Stimulated activated CD4-positive, alpha-beta T cell treated with anti-CD3 and anti-CD28 coated beads, Interleukin-4, amount 100 ng/mL, for 4 hours (primary cell): ENCODE data around the gene AHCTF1.

ENCODE experiments used
- DNase-seq, 2 experiments: peaks; one replicate each; pipeline ENCODE4 v3.0.0-alpha.2; 2020

AHCTF1 gene

DNA sequence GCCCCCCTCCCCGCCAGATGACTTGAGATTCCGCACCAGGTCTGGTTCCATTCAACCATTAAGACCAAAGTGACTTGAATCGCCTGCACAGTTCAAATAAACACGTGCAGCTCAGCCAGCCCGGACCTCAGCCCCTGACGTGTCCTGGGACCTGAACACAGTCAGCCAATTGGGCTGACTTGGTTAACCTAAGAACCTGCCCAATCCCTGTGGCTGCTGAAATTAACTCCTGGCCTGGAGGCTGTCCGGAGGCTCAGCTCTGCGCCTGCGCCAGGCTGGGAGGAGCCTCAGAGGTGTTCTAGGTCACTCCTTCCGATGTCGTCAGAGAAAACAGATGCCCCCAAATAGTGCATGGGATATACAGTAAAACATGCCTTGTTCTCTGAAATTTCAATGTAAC is 134.2 kb downstream of the AHCTF1 start:
- DNase-seq, result no peak

- no peak for DNase-seq
Observed at GRCh38 chr1:246797157-246797556, 134.6 kb downstream of the AHCTF1 start.

DNA sequence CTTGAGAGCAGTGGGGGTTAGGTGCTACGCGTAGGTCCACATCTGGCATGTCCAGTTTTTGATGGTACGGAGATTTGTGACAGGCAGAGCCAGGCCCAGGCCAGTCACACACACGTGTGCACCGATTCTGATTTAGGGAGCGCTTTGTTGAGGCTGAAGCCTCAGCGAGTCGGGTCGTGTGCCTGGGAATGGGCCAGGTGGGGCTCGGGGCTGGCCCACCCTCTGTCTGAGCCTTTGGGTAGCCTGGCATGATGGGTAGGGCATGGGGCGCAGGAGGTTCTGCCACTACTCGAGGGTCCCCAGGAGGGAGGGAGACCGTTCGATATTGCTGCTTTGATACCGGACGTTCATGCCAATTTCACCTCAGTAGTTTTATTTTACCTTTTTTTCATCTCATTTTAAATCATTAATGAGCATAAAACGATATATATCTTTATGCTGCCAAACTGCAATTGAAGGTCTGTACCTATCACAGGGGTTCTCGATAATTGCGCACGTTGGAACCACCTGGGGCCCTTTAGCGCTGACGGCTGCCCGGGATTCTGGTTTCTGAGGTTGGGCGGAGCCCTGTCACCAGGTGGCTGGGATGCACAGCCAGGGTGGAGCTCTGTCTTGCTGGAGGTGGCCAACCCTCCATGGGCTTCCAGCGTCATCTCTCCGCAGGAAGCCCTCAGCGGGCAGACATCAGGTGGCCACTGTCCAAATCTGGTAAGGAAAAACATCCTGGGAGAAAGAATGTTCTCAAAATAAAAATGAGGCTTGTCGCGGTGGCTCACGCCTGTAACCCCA is 135.6 kb downstream of the AHCTF1 start:
- no peak for DNase-seq

DNA sequence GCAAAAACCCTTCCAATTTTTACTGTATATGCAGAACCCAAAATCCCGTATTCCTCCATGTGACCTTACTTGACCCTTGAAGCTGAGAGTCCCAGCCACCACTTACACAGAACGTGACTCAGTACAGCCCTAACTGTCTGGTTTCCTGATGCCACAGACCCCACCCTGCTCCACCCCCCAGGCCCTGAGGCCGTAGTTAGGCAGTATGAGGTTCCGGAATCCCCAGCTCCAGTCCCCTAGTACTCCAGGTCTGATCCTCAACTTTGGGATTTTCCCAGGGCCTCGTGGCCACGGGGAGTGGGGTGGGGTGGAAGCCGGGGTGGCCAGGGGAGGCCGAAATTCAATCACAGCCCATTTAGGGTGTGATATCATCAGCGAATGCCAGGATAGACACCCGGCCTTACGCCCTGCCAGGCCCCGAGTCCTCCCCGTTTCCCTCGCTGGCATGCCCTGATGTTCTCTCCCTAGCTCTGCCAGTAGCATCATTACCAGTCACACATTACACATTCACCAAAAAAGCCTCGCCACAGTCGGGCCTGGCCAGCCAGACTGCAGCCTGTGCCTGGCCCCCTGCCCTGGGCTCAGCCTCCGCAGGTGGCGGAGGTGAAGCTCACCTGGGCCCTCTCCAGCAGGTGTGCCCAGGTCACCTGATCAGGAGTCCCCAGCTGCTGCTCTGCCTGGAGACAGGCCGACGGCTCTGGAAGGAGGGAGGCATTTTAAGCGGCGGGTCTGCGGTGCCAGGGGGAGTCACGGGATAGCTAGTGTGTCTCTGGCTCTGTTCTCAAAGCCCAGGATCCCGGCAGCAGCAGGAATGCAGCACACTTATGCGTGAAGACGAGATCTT is 136.7 kb downstream of the AHCTF1 start:
- no peak for DNase-seq

GRCh38 chr1:246794048-246794827 is 137.5 kb downstream of the AHCTF1 start:
- no peak for DNase-seq

GRCh38 chr1:246793356-246793896 is 138.3 kb downstream of the AHCTF1 start:
- DNase-seq, result no peak

DNA sequence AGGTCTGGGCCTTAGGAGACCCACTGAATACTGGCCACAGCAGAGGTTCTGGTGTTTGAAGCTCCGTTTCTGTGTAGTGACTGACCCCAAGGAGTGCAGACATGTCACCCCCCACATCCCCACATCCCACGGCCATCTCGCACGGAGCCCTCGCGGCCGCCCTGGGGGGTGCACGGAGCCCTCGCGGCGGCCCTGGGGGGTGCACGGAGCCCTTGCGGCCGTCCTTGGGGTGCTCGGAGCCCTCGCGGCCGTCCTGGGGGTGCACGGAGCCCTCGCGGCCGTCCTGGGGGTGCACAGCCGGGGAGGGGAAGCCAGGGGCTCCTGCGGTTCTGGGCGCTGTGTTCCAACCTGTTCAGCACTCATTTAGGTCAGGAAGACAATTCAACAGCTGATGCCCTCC is 139.1 kb downstream of the AHCTF1 start:
- DNase-seq, result no peak

GRCh38 chr1:246791303-246791918 is 140.3 kb downstream of the AHCTF1 start:
- no peak for DNase-seq

GRCh38 chr1:246790833-246791232 is 140.9 kb downstream of the AHCTF1 start:
- no peak for DNase-seq

DNA sequence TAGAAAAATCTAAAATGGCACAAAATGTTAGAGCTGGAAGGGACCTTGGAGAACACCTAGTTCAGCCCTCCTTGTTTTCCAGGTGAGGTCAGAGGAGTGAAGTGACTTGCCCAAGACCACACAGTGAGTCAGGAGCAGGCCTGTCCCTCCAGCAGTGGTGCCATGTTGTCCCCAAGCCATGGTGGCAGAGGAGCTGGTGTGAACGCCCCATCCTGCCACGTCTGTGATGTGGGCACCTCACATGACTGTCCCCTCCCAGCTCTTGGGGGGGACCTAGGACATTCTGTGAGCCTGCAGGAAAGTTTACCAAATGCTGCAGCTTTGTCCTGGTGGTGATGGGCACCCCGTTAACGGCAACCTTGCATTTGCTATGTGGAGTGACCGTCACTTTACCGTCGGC is 141.4 kb downstream of the AHCTF1 start:
- DNase-seq, result no peak

GRCh38 chr1:246789454-246790339 is 142.1 kb downstream of the AHCTF1 start:
- no peak for DNase-seq
